Chondrocyte (in vitro differentiated cells): ENCODE data around the gene PDCD1LG2. TPM values are rescaled to one million over a fixed set of nuclear protein-coding genes. Genes with fewer than 3 reads are reported as not detected.

Experiments used
- DNase-seq: peaks from one replicate; pipeline ENCODE4 v3.0.0; 2021; ENCODE audit warnings: mixed read lengths, low spot score
- H3K27ac Mint-ChIP-seq: one replicate; pipeline ENCODE4 v1.8.0; 2021; ENCODE audit warnings: mild to moderate bottlenecking, moderate library complexity, mixed read lengths; ENCODE audit not compliant: unreplicated experiment
- H3K27me3 Mint-ChIP-seq: 2 replicates; pipeline ENCODE4 v1.8.0; 2021; ENCODE audit warnings: low read depth, mixed read lengths
- H3K36me3 Mint-ChIP-seq: 2 replicates; pipeline ENCODE4 v1.8.0; 2021; ENCODE audit warnings: low read depth, mixed read lengths
- H3K4me1 Mint-ChIP-seq: 2 replicates; pipeline ENCODE4 v1.8.0; 2021; ENCODE audit warnings: low read depth, mild to moderate bottlenecking, mixed read lengths
- H3K4me3 Mint-ChIP-seq: one replicate; pipeline ENCODE4 v1.8.0; 2021; ENCODE audit warnings: mild to moderate bottlenecking, moderate library complexity, mixed read lengths; ENCODE audit not compliant: unreplicated experiment
- H3K9me3 Mint-ChIP-seq: 2 replicates; pipeline ENCODE4 v1.8.0; 2021; ENCODE audit warnings: low read depth, mixed read lengths
- CTCF ChIP-seq: fragments of 200-600 bp; sonication (generic); IDR thresholded peaks from 2 replicates; pipeline ENCODE4 v1.5.0; 2021; ENCODE audit warnings: antibody characterized with exemption, mild to moderate bottlenecking, moderate library complexity
- total RNA-seq: library from RNA; stranded (reverse); gene quantifications from 3 replicates; pipeline ENCODE4 v1.2.1, GENCODE V29; 2021

Gene PDCD1LG2
- total RNA-seq, 1 donor from 2014 or later: 1.1 TPM

DNA sequence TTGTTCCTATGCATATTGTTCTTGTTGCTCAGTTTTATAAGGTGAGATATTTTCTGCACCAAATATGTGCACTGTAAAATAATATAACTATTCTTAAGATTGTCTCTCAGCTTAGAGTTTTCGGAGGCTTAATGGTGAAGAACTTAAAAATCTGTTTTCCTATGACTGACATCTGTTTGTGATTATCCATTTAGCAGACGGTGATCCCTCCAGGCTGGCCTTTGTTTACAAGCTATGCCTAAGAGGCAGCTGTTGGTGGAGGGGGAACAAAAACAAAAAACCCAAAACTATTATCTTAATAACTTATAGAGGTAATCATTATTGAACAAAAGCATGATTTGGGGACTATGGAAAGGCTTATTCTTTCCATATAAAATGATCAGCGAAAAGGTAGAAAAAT lies 658 bp downstream of the PDCD1LG2 start:
- H3K4me1 Mint-ChIP-seq: peaks cover 31% of the 10 kb centered on the region
- peaks cover 16% of the 10 kb centered on the region for H3K9me3 Mint-ChIP-seq
- DNase-seq: no peak
- no peak overlapping the region for H3K4me3 Mint-ChIP-seq
- peak overlapping the region; percentile 90 for H3K27ac Mint-ChIP-seq
- H3K27me3 Mint-ChIP-seq: no peaks in the 10 kb centered on the region
- TF ChIP-seq CTCF: no peak
- peaks cover 3% of the 10 kb centered on the region for H3K36me3 Mint-ChIP-seq

- Mint-ChIP-seq H3K4me3 (no peak overlapping the region), H3K36me3 (peaks cover 3% of the 10 kb centered on the region), H3K4me1 (peaks cover 31% of the 10 kb centered on the region), H3K9me3 (peaks cover 13% of the 10 kb centered on the region), H3K27me3 (no peaks in the 10 kb centered on the region), H3K27ac (no peak overlapping the region)
- no peak for DNase-seq
- no peak for TF ChIP-seq CTCF
These were observed 1.1 kb downstream of the PDCD1LG2 start for GRCh38 chr9:5511476-5511875.

- H3K4me3 Mint-ChIP-seq: no peak overlapping the region
- no peak overlapping the region for H3K27ac Mint-ChIP-seq
- peaks cover 9% of the 10 kb centered on the region for H3K9me3 Mint-ChIP-seq
- peaks cover 31% of the 10 kb centered on the region for H3K4me1 Mint-ChIP-seq
- no peak for DNase-seq
- H3K36me3 Mint-ChIP-seq: peaks cover 3% of the 10 kb centered on the region
- H3K27me3 Mint-ChIP-seq: no peaks in the 10 kb centered on the region
- no peak for TF ChIP-seq CTCF
These were observed 1.7 kb downstream of the PDCD1LG2 start for GRCh38 chr9:5511935-5512580.

DNA sequence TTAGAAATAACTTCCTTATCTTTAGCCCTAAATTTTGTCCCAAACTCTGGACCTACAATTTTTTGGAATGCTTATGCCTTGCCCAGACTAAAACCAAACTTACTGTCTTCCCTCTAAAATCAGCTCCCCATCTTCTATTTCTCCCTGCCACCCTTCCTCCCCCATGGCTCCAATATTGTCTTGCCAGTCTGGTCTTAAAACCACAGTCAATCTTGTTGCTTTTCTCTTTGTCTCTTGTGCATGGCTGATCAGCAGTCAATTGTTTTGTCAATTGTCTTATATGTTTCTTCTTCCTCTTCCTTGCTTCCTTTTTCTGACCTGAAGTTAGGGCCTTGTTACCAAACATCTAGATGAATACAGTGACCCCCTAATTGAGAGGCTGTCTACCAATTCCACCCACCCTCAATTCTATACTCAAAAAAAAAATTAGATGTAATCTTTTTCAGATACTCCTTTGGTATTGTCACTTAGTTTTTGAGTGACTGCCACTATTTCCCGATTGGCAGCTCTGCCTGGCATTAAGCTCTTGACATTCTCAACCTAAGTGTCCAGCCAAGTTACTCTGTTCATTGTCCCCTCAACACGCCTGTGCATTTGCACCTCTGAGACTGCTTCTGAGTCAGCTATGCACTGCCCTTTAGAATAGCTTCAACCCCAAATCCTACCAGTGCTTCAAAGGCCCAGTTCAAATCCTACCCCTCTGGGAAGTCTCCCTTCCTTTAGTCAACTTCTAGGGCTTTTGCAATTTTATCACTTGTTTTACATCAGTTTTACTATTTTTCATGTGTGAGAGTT lies 2.5 kb downstream of the PDCD1LG2 start:
- DNase-seq: no peak
- Mint-ChIP-seq H3K27ac (no peak overlapping the region), H3K36me3 (peaks cover 3% of the 10 kb centered on the region), H3K27me3 (no peaks in the 10 kb centered on the region), H3K4me1 (peaks cover 33% of the 10 kb centered on the region), H3K4me3 (no peak overlapping the region), H3K9me3 (peaks cover 6% of the 10 kb centered on the region)
- TF ChIP-seq CTCF: no peak

- no peak for DNase-seq
- Mint-ChIP-seq H3K4me1 (peaks cover 30% of the 10 kb centered on the region), H3K27ac (no peak overlapping the region)
These were observed 3.8 kb downstream of the PDCD1LG2 start for GRCh38 chr9:5513966-5514616.

More at GRCh38 chr9:5513966-5514616, 3.8 kb downstream of the PDCD1LG2 start:
- Mint-ChIP-seq H3K4me3 (no peak overlapping the region), H3K27me3 (no peaks in the 10 kb centered on the region), H3K9me3 (peaks cover 3% of the 10 kb centered on the region), H3K36me3 (no peaks in the 10 kb centered on the region)
- TF ChIP-seq CTCF: no peak
